DMS53 (cell line): ENCODE measurements around the gene TM4SF1.
"Not testable (repeated sequence)": the region's sequence is repeated elsewhere in the genome, so short reads cannot be mapped to it uniquely, and the experiment has no call there.

Experiments
- DNase-seq: peaks from one replicate; lab custom pipeline; 2025; lab: John Stamatoyannopoulos, UW

TM4SF1 gene

DNA sequence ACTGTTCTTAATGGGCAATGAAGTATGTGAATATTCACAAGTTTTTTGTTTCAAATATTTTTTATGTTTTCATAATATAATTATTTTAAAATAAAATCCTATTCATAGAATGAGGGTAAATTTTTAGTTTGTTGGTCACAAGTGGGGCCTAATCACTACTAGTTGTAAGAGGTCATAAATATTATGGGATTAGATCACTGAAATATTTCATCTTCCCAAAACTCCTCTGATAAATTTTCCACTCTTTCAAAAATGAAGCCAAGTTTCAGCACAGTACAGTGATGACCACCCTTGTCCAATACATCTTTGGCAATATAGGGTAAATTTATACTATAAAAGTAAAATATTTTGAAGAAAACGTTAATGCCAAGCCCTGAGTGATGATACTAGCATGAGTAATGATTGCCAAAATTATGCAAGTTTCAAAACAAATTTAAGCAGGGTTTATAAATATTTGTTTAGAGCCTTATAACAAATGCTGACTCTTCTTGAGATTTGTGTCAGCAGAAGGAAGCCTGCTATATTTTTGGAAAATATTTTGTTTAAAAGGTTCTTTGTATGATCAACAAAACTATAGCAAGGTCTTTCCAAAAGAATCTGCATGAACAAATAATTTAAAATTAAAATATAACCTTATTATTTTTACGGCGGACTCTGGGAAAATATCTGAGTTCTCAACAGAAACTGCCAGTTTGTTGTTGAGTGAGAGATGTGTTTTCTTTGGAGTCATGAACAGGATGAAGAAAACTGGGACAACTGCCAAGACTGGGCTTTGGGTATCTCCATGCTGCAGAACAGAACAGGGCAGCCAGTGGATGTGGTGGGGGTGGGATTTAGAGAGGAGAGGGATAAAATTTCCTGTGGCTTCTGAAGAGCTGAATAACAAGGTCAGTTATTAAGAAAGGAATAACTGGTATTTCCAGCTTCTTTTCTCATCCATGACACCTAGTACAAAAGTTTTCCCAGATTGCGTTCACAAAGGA, 17.9 kb upstream of the TM4SF1 start:
- DNase-seq = peak; percentile 72

DNA sequence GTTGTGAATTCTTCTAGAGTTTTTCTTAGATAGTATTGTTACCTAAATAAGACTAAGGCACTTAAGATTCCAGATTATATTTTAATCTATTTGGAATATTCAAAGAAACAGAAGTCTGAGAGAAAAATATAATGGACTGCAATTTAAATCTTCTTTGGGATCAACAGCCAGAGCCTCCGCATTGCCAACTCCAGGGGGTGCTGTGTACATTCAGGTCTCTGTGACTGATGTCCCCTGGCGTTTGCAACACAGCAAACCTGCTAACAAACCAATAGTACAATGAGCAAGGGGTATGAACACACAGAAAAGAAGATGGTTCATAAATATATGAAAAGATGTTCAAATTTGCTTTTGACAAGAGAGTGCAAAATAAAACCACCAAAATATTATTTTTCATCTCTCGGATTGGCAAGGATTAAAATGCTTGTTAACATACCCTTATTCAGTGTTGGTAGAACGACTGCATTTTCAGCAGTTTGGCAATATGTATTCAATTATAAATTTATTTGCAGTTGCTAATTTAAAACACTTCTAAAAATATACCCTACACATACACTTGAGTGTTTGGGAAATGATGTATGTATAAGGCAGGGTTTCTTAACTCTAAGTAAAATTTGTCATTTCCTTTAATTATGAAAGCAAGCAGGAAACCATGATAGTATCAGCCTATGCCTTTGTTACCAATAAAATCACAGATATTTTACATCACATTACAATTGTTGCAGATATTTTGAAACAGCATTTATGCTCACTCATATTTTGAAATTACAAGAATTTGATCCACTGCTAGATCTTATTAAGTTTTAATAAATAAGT, 16.1 kb upstream of the TM4SF1 start:
- peak; percentile 86 for DNase-seq

DNA sequence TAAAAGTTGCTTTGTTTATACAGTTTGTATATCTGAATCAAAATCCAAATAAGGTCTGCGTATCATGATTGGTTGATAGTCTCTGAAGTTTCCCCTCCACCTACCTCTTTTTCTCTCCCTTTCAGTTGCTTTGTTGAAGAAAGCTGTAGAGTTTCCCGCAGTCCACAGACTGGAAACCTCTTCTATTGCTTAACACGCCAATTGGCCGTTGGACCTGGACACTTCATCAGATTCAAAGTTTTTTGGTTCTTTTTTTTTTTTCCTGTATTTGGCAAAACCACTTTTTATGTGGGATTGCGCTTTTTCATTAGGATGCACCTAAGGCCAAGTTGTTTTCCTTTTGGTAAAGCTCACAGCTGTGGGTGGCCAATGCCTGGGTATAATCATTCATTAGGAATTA, 14.5 kb upstream of the TM4SF1 start:
- DNase-seq = no peak

DNA sequence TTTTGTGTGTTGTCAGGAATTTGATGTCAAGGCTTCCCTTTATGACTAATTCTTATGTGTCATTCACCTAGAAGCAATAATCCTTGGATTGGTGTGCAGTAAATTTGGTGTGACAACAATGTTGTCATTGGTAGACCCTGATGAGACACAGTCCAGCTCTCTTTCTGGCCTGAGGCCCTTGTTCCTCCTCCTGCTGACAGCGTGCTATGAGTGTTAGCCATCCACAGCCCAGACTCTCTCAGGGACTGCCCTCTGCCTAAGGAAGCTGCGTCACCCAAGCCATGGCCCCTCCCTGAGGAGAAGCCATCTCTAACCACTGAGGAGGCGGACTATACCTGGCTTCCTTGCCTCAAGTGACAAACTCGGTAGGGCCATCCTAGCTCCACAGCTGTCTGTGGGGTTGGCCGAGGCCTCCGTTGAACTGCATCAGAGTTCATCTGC, 13.3 kb upstream of the TM4SF1 start:
- DNase-seq = no peak

DNA sequence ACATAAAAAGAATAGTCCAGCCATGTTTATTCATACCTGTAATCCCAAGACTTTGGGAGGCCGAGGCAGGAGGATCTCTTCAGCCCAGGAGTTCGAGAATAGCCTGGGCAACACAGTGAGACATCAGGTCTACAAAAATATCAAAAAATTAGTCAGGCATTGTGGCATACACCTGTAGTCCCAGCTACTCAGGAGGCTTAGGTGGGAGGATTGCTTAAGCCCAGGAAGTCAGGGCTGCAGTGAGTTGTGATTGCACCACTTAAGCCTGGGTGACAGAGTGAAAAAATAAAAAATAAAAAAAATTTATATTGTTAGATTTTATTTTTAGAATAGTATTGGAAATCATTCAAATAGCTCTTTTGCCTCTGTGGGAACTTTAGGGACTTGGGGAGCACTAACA, 12.8 kb upstream of the TM4SF1 start:
- no peak for DNase-seq

DNA sequence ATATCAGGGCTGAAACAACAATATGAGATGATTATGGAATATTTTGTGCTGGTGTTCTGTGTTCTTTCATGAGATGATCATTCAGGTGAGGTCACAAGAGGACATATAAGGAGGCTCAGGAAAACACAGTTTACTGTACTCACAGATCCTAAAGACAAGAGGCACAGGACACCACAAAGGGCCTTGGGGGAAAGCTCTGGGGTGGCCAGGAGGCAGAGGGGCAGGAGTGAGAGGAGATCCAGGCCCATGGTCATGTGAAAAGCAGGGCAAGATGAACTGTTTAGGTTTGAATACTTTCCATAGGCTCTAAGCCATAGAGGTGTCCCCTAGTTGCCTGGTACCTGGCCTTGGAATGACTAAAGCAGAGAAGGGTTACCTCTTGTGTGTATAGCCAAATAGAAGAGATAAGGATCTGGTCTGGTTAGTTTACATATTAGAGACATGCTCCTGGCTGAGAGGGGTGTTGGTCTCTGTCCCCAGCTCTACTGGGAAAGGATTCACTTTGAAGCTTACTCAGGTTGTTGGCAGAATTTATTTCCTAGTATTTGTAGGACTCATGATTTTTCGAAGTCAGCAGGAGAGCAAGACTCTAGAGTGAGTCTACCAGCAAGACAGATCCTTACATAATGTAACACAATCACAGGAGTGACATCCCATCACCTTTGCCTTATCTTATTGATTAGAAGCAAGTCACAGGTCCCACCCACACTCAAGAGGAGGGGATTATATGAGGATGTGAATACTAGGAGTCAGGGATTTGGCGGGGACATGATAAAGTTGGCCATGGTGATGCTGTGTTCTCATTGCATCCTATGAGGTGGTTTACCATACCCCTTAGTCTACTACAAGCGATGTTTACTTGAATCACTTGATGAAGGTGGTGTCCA, 11.3 kb upstream of the TM4SF1 start:
- DNase-seq = peak; percentile 66

DNA sequence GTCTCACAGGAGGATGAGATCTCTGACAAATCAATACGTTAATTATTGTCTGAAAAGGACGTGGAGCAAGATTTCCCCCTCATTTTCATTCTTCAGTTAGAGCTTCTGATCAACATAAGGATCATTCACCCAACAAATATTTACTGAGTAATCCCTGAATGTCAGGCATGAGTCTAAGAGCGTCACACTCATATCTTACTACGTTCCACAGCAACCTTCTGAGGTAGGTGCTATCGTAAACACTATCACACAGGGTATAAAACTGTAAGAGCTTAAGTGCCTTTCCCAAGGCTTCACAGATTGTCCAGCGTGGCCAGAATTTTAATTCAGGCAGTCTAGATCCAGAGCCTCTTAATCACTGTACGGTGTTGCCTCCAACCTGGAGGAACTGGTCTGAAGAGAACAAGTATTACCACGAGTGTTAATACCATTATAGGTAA, 10.6 kb upstream of the TM4SF1 start:
- peak; percentile 68 for DNase-seq

DNA sequence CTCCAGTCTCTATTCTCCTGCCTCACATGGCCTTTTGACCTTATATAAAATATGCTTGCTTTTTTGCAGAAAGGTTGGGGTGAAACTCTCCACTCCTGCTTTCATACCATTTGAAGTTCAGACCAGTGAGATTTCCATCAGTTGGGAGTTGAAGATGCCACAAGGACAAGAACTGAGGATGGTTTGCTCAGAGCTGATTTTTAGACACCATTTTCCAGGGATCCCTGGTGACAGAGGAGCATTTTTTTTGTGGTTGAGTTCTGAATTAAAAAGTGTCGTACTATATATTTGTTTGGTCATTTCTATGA, 8.8 kb upstream of the TM4SF1 start:
- no peak for DNase-seq

DNA sequence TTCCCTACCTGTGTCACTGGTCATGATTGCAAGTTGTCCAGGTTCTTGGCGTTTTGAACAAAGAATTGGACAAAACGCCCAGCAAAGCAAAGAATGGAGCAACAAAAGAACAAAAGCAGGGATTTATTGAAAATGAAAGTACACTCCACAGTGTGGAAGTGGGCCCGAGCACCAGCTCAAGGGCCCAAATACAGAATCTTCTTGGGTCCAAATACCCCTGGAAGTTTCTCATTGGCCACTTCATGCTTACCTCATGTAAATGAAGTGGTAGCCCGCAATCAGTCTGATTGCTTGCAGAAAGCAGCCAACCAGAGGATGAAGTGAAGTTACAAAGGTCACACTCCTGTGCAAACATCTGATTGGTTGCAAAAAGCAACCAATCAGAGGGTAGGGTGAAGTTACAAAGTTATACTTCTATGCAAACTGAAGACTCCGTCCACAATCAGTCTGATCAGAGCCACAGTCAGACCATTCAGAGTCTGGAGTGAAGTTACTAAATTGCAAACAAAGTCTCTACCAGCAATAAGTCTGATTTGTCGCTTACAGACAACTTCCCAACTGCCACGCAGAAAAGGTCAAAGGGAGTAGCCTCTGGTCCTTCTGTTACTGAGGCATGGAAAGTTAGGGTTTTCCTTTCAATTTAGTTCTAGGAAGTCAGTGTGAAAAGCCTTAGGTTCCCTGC, 8.3 kb upstream of the TM4SF1 start:
- DNase-seq = no peak

DNA sequence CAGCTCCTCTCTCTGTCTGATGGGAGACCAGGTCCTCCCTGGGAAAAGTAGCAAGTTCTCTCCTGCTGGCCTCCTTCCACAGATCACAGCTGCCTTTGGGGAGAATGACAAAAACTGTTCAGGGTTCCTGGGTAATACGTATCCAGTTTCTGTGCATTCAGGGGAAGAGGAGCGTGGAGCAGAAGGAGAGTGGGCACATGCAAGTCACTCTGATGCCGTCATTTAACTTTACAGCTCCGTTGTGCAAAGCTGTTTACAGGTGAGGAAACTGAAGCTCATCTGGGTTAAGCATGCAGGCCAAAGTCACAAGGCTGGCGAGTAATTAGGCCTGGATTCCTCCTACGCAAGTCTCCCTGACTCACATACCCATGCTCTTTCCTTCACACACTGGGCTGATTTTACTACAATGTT, 7.5 kb upstream of the TM4SF1 start:
- no peak for DNase-seq

DNA sequence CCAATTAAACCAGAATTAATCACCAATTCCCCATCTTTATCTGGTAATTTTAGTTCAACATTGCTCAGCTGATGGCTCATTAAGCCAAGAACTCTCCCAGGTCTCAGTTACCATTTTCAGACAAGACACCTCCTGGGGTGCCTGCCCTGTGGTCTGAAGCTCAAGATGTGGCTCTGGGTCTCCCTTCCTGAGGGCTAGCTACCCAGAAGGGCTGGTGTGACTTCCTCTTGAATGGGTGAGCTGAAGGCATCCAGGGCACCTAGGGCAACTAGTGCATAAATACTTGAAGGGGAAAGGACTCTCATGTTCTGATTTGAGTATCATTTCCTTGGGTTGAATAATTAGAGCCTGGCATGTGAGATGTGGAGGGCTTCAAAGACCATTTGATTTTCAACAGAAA, 6.7 kb upstream of the TM4SF1 start:
- DNase-seq = no peak

DNA sequence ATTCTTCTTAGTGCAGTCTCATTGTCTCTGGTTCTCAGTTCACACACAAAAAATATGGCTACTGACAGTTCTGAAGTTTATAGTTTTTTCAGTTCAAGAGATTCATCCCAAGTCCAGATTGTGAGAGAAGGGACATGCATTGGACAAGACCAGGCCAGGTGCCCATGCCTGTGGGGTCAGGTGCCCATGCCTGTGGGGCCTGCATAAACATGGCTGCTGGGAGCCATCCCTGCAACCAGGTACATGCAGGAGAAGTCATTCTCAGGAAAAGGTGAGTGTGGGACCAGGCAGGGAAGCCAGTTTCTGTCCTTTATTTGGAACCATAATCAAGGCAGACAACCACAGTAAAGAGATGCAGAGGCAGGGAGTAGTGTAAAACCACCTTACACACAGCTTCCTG, 6.3 kb upstream of the TM4SF1 start:
- DNase-seq = no peak

DNA sequence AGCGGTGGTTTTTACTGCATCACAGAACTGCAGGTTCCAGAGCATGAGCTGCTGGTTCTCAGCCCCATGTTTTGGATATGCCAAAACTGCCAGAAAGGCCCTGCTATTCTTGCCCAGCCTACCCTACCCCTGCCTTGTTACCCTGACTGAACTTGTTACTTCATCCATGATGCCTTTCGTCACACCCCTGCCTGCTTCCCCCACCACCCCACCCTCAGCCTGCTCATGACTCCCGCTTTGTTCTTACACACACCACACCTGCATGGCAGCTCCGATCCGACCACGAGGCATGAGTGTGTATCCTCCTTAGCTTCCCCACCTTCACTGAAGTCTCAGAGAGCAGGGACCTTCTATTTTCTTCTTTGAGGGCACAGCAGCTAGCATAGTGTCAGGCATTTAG, 5.1 kb upstream of the TM4SF1 start:
- DNase-seq = no peak

DNA sequence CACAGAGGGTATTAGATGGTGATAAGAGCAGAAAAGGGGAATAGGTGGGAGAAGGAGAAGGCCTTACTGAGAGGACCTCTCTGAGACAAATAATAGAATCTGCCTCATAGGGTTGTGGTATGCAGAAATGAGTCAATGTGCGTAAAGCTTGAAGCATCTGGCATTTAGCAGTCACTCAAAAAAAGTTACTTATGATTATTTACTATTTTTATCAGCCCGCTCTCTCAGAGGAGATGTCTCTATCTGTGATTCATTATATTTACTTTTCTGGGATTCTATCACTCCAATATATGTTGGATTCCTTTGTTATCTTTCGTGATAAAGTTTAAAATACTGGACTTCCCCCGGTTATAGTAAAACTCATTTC, 4.6 kb upstream of the TM4SF1 start:
- no peak for DNase-seq

DNA sequence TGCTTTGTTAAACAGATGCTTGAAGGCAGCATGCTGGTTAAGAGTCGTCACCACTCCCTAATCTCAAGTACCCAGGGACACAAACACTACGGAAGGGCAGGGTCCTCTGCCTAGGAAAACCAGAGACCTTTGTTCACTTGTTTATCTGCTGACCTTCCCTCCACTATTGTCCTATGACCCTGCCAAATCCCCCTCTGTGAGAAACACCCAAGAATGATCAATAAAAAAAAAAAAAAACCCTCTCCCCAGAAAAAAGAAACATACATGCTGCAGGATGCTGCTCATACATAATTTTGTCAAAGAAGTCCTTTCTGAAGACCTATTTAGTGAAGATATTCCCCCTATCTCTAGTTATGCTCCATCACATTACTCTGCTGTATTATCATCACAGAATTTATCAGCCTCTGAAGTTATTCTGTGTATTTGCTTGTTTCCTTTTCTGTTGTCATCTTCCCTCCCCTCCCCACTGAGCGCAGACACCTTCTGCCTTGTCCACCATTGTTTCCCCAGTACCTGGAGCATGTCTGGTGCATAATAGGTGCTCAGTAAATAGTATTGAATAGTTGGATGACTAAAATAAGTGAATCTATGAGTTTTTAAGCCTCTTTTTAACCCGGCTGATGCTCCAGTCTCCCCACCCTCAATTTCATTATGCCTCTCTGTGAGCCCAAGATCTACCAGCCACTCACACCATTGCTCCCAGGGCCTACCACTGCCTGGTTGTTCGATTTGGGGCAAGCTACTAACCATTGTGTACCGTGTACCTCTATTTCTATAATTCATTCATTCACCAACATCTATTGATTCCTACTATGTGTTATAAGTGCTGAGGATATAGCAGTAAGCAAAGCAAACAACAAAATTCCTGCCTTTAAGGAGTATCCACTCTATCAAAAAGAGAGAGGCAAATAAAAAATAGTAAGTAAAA, 4.0 kb upstream of the TM4SF1 start:
- DNase-seq = no peak

DNA sequence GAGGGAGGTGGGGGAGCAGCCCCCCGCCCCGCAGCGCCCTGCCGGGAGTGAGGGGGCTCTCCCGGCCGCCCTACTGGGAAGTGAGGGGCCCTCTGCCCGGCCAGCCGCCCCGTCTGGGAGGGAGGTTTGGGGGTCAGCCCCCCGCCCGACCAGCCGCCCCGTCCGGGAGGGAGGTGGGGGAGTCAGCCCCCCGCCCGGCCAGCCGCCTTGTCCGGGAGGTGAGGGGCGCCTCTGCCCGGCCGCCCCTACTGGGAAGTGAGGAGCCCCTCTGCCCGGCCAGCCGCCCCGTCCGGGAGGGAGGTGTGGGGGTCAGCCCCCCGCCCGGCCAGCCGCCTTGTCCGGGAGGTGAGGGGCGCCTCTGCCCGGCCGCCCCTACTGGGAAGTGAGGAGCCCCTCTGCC, 2.8 kb upstream of the TM4SF1 start:
- not testable (repeated sequence) for DNase-seq

DNA sequence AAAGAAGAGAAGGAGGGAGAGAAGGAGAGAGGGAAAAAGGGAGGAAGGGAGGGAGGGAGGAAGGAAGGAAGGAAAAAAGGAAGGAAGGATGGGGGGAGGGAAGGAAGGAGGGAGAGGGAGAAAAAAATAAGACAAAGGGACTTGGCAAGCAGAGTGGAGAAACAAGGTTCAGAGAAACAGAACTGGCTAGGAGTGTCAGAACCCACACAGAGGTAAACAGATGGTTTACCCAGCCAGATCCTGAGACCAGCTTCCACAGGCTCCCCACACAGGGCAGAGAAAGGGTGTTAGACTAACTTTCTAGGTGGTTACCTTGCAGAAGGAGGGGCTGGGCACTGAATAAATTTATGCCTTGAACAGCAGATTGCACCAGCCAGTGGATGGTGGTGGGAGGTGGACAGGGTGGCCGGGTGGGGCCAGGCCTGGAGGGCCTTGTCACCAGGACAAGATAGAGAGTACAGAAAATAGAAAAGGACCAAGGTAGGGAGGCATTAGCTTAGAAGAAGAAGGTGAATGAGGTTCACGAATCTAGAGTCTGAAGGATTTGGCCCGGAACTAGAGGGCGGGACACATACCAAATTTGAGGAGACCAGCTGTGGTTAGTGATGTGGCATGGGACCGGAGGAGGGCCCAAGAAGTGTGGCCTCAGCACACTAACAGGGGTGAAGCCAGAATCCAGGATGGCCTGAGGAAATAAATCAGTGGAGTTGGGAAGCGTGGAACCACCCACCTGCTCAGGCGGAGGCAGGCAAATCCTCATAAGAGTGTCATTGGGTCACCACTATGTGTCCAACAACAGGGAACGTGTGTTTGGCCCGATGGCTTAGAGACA, 1.2 kb upstream of the TM4SF1 start:
- DNase-seq = no peak

DNA sequence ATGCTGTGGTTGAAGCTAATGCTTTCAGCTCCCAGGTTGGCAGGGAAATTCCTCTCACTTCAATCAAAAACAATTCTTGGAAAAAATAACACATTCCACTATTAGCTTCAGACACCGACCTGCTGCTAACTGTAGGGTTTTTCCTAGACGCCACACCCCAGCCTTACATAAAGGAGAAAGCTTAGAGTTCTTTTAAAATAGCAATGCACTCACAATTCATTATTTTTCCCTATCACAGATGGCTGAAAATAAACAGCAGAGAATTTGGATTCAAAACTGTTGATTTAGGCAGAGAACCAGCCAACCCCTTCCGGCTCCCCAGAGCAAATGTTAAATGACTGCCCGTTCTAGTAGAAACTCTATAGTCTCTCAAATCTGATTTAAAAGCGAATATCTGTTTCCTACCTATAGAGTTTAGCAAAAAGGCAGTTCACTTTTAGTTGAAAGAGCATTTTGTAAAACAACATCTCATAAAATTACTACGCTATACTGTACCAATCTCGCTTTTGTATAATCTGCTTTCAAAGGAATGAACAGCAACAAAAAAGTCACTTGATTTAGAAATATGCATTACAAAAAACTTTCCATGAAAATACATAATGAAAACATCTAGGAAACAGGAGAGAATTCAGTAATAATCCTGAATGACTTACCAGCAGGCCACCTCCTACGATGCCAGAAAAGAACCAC, 586 bp downstream of the TM4SF1 start:
- no peak for DNase-seq
